Cerebellar nuclear complex (tissue), 1 donor: ENCODE measurements around the gene NADSYN1.

Experiments used
- DNase-seq, 2 experiments: peaks; one replicate each; lab custom pipeline; 2025; lab: John Stamatoyannopoulos, UW

NADSYN1 gene

GRCh38 chr11:71548716-71549151 is 95.7 kb downstream of the NADSYN1 start:
- DNase-seq: no peak
